ENCODE data around the gene FAM114A2.

DNA sequence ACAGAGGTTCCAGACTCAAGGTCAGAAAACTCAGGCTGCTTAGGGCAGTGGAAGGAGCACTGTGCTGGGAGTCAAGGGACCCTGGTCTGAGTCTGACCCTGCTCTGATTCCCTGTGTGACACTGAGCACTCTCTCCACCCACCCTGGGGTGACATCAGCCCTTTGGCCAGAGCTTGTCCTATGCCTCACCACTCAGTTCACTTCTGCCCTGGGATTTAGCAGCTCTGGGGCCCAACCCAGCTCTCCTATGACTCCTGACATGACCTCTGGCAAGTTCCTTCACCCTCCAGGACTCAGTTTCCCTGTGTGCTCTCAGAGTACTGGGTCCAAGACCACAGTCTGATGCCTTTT is 63.9 kb downstream of the FAM114A2 start:
- TF ChIP-seq CTCF (IDR thresholded peaks at IDR 0.05) (no peak), POLR2A (IDR thresholded peaks at IDR 0.05) (no peak)

Data from right lobe of liver (tissue), 4 donors.